CD4-positive, alpha-beta T cell treated with Interleukin-2 at 100 ng/mL for 4 hours (primary cell): Measurements from ENCODE around the gene ALDH16A1.

Experiments used
- DNase-seq: peaks from one replicate; pipeline ENCODE4 v3.0.0-alpha.2; 2020; ENCODE audit warnings: low spot score

ALDH16A1 gene

DNA sequence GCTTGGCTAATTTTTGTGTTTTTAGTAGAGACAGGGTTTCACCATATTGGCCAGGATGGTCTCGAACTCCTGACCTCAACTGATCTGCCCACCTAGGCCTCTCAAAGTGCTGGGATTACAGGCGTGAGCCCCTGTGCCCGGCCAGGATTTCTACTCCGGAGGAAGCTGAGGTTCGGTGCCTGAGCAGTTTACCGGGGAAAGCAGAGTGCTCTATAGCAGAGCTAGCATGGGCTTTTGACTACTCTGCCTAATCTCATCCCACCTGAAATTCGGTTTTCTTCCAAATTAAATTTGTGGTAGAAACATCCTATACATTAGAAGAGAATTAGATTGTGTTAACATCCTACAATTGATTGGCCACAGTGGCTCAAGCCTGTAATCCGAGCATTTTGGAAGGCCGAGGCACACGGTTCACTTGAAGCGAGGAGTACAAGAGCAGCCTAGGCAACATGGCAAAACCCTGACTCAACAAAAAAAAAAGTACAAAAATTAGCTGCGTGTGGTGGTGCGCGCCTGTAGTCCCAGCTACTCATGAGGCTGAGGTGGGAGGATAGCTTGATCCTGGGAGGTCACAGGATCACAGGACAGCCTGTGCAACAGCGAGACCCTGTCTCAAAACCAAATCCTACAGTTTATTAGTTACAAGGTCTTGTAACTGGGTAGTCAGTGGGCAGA lies 36.0 kb downstream of the ALDH16A1 start:
- DNase-seq, result no peak

DNA sequence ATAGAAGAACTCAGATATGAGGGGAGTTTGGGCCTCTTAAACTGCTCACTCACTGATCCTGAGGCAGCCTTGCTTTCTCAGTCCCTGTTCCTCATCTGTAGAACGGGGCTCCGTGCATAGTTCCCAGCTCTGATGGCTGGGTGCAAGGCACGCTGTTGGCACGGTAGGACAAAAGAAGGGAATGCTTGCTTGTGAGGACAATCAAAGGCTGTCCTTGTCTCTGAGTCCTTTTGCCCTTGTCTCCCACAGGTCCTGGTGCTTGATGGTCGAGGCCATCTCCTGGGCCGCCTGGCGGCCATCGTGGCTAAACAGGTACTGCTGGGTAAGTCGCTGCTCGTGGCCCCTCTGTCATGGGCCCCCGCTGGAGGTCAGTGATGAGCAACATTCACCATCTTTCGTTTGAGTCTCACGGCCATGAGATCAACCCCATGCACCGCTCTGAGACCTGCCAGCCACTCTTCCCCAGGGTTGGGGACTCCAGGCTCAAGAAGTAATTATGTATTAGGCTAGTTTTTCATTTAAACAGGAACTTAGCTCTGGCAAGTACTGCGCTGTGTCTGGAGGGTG lies 36.7 kb downstream of the ALDH16A1 start:
- DNase-seq, result peak; percentile 58

- no peak for DNase-seq
Observed at GRCh38 chr19:49490287-49491029, 37.4 kb downstream of the ALDH16A1 start.

DNA sequence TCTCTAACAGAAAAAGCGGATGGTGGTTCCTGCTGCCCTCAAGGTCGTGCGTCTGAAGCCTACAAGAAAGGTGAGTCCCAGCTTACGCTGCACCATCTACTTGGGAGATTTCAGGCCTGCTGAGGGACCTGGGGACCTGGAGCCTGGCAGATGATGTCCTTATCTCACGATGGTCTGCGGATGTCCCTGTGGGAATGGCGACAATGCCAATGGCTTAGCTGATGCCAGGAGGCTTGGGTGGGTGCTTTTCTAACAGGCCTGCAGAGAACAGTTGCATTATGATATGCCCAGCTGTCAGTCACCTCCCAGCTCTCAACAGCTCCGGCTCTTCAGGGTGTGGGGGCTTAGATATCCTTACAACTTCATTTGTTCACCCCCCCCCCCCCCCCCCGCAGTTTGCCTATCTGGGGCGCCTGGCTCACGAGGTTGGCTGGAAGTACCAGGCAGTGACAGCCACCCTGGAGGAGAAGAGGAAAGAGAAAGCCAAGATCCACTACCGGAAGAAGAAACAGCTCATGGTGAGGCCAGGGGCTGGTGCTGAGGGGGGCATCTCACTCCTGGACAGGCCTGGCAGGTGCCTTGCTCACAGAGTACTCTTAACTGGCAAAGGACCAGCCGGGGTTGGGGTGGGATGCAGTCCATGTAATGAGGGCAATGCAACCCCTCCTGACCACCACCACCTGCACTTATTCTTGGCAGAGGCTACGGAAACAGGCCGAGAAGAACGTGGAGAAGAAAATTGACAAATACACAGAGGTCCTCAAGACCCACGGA lies 38.2 kb downstream of the ALDH16A1 start:
- no peak for DNase-seq

DNA sequence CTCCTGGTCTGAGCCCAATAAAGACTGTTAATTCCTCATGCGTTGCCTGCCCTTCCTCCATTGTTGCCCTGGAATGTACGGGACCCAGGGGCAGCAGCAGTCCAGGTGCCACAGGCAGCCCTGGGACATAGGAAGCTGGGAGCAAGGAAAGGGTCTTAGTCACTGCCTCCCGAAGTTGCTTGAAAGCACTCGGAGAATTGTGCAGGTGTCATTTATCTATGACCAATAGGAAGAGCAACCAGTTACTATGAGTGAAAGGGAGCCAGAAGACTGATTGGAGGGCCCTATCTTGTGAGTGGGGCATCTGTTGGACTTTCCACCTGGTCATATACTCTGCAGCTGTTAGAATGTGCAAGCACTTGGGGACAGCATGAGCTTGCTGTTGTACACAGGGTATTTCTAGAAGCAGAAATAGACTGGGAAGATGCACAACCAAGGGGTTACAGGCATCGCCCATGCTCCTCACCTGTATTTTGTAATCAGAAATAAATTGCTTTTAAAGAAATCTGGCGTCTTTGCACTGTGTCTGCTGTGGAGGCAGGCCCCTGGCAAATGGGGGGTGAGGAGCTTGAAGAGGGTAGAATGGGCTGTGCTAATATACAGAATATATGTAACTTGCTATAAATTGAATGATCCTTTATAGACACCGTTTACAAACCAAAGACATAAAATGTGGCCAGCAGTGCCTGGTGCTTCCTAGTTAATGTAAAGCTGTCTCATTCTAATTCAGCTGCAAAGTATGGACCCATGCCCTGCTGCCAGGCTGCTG lies 39.0 kb downstream of the ALDH16A1 start:
- DNase-seq, result no peak

- DNase-seq, result no peak
Observed at GRCh38 chr19:49492573-49493405, 39.8 kb downstream of the ALDH16A1 start.

DNA sequence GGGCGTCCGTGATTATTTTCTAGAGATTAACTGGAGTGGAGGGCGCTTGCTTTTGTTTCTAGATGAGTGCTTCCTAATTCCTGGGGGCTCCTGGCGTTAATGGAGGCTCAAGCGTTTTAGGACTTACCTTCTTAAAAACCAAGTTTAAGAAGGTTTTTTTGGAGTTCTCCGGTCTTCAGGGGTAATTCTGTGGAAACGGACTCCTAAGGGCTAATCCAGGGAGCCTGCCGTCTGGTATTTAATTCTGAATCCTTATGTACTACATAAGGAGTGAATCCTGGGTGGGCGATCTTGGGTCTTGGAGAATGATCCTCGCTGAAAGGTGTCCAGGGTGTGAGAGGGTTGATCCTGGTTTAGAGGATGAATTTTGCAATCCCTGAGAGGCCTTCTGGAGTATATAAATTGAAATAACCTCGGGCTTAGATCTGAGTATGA lies 43.6 kb downstream of the ALDH16A1 start:
- DNase-seq, result no peak

DNA sequence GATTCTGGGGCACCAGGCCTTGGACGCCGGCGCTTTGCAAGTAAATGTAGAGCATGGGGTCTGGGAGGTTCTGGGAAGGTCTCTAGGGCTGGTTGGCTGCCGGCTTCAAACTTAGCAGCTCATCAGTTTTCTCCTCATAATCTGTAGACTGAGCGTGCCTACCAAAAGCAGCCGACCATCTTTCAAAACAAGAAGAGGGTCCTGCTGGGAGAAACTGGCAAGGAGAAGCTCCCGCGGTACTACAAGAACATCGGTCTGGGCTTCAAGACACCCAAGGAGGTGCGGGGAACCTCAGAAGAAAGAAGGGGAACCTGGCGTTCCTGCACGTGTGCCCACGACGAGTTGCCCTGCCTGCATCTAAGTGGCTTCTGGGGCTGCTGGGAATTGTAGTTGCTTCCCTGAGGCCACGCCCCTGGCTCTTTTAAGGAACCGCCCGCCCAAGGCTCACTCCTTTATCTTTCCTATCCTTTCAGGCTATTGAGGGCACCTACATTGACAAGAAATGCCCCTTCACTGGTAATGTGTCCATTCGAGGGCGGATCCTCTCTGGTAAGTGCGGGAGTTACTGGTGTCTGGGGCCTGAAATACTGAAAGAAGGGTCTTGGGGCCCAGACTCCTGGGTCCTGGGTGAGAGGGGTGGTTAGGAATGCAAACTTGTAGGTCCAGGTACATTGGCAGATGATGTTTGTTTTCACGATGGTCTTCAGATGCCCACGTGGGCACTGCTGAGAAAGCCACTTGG lies 44.2 kb downstream of the ALDH16A1 start:
- peak; percentile 82 for DNase-seq

GRCh38 chr19:49497789-49498103 lies 44.7 kb downstream of the ALDH16A1 start:
- no peak for DNase-seq

- DNase-seq, result no peak
Observed at GRCh38 chr19:49498475-49498874, 45.5 kb downstream of the ALDH16A1 start.

DNA sequence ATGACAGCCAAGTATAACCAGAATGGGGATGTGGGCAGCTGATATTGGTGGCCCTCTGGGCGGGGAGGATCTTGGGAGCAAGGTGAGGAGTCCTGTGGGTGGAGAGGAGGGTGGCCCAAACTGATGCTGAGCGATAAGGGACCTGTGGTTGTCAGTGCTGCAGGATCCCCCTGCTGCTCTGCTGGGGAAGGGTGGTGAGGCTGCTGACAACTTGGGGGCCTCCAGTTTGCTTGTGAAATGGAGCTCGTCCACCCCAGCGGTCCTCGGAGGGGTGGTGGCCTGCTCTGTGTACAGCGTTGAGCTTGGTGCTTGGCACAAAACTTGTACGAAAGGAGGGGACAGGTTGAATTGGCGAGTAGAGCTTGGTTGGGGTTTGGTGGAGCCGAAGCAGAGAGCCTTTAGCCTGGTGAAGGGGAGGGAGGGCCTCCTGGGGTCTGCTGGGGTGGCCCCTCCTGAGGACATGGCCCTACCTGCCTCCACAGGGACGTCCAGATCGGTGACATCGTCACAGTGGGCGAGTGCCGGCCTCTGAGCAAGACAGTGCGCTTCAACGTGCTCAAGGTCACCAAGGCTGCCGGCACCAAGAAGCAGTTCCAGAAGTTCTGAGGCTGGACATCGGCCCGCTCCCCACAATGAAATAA lies 46.1 kb downstream of the ALDH16A1 start:
- DNase-seq, result no peak

GRCh38 chr19:49502866-49503581 lies 50.0 kb downstream of the ALDH16A1 start:
- DNase-seq, result peak; percentile 68

- no peak for DNase-seq
Observed at GRCh38 chr19:49503582-49503962, 50.5 kb downstream of the ALDH16A1 start.

GRCh38 chr19:49506575-49507105 lies 53.6 kb downstream of the ALDH16A1 start:
- DNase-seq, result peak; percentile 87

DNA sequence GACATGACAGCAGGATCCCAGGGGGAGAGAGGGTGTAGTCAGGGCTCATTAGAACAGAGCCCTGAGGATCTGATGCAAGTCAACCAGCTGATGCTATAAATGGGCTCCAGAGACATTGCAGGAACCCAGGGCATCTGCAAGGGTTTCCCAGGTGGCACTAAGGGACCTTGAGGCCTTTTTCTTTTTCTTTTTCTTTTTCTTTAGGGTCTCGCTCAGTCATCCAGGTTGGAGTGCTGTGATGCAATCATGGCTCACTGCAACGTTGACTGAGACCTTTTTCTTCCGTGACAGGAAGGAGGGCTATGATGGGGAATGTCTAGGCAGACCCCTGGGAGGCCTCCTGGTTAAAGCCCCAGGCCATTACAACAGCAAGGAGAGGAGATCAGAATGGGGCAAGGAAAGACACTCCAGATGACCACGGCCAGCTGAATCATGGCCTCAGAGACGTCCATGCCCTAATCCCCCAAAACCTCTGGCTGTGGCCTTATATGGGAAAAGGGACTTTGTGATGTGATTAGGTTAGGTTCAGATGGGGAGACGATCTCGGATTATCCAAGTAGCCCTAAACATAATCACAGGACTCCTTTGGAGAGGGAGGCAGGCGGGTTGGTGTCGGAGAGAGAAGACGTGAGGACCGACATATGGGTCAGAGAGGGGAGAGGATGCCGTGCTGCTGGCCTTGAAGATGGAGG lies 54.9 kb downstream of the ALDH16A1 start:
- no peak for DNase-seq

GRCh38 chr19:49512970-49513745 lies 60.1 kb downstream of the ALDH16A1 start:
- DNase-seq, result no peak

GRCh38 chr19:49513746-49514118 lies 60.7 kb downstream of the ALDH16A1 start:
- DNase-seq, result no peak

GRCh38 chr19:49514151-49514550 lies 61.1 kb downstream of the ALDH16A1 start:
- DNase-seq, result no peak
